Glutamatergic neuron (in vitro differentiated cells): ENCODE measurements around the gene SARS2. TPM values are rescaled to one million over a fixed set of nuclear protein-coding genes. Genes with fewer than 3 reads are reported as not detected.
"Not testable (repeated sequence)": the region's sequence is repeated elsewhere in the genome, so short reads cannot be mapped to it uniquely, and the experiment has no call there.

ENCODE experiments used
- DNase-seq: peaks from one replicate; pipeline ENCODE4 v3.0.0; 2022
- H3K27ac Mint-ChIP-seq: one replicate; pipeline ENCODE4 v1.8.0; 2020; ENCODE audit warnings: mild to moderate bottlenecking, mixed read lengths, inconsistent platforms; ENCODE audit not compliant: unreplicated experiment
- H3K27me3 Mint-ChIP-seq: one replicate; pipeline ENCODE4 v1.8.0; 2020; ENCODE audit warnings: mild to moderate bottlenecking, moderate library complexity, mixed read lengths, inconsistent platforms; ENCODE audit not compliant: unreplicated experiment
- H3K36me3 Mint-ChIP-seq: one replicate; pipeline ENCODE4 v1.8.0; 2020; ENCODE audit warnings: mild to moderate bottlenecking, mixed read lengths, inconsistent platforms; ENCODE audit not compliant: unreplicated experiment
- H3K4me1 Mint-ChIP-seq: one replicate; pipeline ENCODE4 v1.8.0; 2020; ENCODE audit warnings: mild to moderate bottlenecking, low read depth, mixed read lengths, inconsistent platforms; ENCODE audit not compliant: unreplicated experiment
- H3K4me3 Mint-ChIP-seq: one replicate; pipeline ENCODE4 v1.8.0; 2020; ENCODE audit warnings: mild to moderate bottlenecking, mixed read lengths, inconsistent platforms; ENCODE audit not compliant: unreplicated experiment
- H3K9me3 Mint-ChIP-seq: one replicate; pipeline ENCODE4 v1.8.0; 2020; ENCODE audit warnings: mild to moderate bottlenecking, moderate library complexity, mixed read lengths, inconsistent platforms; ENCODE audit not compliant: unreplicated experiment
- total RNA-seq: library from RNA; stranded (reverse); fragmentation: NEBNext Ultra II Directional; extraction: Animal tissue kit (Norgen Biotek cat#: 25700); gene quantifications from one replicate; pipeline ENCODE4 v1.2.1, GENCODE V29; 2021; ENCODE audit not compliant: unreplicated experiment
- TF ChIP-seq, protein P1 (sequence below): fragments of 200-600 bp; sonication (generic); IDR thresholded peaks from one replicate; pipeline ENCODE4 v1.5.0; 2021; ENCODE audit not compliant: partially characterized antibody, unreplicated experiment

SARS2 gene
- total RNA-seq, 1 donor from 2014 or later, result 49.2 TPM

DNA sequence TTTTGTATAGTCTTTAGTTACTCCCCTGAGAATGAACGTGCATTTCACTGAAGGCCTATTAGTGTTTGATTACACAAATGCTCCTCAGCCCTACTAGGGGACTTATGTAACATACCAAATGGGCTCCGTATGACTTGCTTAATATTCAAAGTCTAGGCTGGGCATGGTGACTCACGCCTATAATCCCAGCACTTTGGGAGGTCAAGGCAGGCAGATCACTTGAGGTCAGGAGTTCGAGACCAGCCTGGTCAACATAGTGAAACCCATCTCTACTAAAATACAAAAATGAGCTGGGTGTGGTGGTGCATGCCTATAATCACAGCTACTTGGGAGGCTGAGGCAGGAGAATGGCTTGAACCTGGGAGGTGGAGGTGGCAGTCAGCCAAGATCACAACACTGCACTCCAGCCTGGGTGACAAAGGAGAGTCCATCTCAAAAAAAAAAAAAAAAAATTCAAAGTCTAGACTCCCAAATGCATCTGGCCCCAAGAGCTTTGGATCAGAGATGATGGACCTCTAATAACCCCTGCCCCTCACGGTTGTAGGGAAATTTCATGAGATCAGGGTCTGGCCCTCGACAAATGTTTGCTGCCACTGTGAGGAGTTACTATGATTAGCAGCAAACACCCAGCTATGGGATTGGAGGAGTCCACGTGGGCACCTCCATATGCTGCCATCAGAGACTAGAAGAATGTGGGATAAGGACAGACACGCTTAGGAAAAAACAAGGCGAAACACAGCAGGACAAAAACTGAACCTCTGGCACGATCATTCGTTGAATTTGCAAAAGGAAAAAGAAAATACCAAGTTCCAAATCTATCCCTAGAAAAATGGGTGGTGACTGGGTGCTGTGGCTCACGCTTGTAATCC lies 40.3 kb upstream of the SARS2 start:
- no peak overlapping the region for H3K27ac Mint-ChIP-seq
- H3K4me3 Mint-ChIP-seq, result peak overlapping the region; percentile 20
- H3K4me1 Mint-ChIP-seq, result peaks cover 4% of the 10 kb centered on the region
- peaks cover under 1% of the 10 kb centered on the region for H3K27me3 Mint-ChIP-seq
- no peak for DNase-seq
- no peaks in the 10 kb centered on the region for H3K36me3 Mint-ChIP-seq
- TF ChIP-seq, protein P1, sequence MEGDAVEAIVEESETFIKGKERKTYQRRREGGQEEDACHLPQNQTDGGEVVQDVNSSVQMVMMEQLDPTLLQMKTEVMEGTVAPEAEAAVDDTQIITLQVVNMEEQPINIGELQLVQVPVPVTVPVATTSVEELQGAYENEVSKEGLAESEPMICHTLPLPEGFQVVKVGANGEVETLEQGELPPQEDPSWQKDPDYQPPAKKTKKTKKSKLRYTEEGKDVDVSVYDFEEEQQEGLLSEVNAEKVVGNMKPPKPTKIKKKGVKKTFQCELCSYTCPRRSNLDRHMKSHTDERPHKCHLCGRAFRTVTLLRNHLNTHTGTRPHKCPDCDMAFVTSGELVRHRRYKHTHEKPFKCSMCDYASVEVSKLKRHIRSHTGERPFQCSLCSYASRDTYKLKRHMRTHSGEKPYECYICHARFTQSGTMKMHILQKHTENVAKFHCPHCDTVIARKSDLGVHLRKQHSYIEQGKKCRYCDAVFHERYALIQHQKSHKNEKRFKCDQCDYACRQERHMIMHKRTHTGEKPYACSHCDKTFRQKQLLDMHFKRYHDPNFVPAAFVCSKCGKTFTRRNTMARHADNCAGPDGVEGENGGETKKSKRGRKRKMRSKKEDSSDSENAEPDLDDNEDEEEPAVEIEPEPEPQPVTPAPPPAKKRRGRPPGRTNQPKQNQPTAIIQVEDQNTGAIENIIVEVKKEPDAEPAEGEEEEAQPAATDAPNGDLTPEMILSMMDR, result no peak
- peaks cover 3% of the 10 kb centered on the region for H3K9me3 Mint-ChIP-seq

DNA sequence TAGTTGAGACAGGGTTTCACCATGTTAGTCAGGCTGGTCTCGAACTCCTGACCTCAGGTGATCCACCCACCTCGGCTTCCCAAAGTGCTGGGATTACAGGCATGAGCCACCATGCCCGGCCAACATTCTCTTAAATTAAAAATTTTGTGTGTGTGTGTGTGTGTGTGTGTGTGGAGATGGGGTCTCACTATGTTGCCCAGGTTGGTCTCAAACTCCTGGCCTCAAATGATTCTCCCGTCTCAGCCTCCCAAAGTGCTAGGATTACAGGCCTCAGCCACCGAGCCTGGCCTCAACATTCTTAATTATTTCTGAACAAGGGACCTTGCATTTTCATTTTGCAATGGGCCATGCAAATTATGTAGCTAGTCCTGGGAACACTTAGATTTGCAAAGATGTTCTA lies 35.6 kb upstream of the SARS2 start:
- not testable (repeated sequence) for H3K27ac Mint-ChIP-seq

DNA sequence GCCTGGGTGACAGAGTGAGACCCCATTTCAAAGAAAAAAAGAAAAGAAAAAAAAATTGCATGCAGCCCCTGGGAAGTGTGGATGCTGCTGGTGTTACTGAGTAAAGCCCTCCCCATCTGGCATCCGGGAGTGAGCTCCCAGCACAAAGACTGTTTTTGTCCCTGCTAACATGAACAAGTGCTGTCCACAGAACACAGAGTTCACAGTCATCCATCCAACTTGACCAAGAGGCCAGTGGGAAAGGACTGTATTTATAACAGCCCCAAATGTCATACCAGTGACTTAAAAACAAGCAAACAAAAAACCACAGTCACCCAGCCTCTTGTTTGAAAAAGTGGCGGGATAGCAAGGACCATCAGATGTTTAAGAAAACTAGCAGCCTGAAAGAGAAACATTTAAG lies 34.2 kb upstream of the SARS2 start:
- H3K27ac Mint-ChIP-seq, result no peak overlapping the region
- TF ChIP-seq, protein P1, result no peak
- no peak overlapping the region for H3K4me3 Mint-ChIP-seq
- no peaks in the 10 kb centered on the region for H3K9me3 Mint-ChIP-seq
- H3K27me3 Mint-ChIP-seq, result no peaks in the 10 kb centered on the region
- no peaks in the 10 kb centered on the region for H3K36me3 Mint-ChIP-seq
- peaks cover 1% of the 10 kb centered on the region for H3K4me1 Mint-ChIP-seq
- DNase-seq, result no peak

More for the DNA sequence above, 35.6 kb upstream of the SARS2 start:
- not testable (repeated sequence) for H3K9me3 Mint-ChIP-seq, H3K4me1 Mint-ChIP-seq, H3K36me3 Mint-ChIP-seq, H3K27me3 Mint-ChIP-seq, H3K4me3 Mint-ChIP-seq, DNase-seq

DNA sequence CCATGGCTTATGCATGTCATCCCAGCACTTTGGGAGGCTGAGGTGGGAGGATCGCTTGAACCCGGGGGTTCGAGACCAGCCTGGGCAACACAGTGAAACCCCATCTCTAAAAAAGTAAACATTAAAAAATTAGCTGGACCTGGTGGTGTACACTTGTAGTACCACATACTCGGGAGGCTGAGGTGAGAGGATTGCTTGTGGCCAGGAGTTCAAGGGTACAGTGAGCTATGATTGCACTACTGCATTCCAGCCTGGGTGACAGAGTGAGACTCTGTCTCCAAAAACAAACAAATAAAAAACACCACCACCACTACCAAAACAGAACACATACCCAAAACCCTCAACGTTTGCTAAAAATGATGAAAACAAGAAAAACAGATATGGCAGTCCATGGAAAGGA lies 29.1 kb upstream of the SARS2 start:
- Mint-ChIP-seq H3K27me3 (no peaks in the 10 kb centered on the region), H3K36me3 (no peaks in the 10 kb centered on the region), H3K4me3 (no peak overlapping the region), H3K27ac (no peak overlapping the region), H3K4me1 (no peaks in the 10 kb centered on the region), H3K9me3 (no peaks in the 10 kb centered on the region)
- DNase-seq, result no peak
- TF ChIP-seq, protein P1, result no peak

DNA sequence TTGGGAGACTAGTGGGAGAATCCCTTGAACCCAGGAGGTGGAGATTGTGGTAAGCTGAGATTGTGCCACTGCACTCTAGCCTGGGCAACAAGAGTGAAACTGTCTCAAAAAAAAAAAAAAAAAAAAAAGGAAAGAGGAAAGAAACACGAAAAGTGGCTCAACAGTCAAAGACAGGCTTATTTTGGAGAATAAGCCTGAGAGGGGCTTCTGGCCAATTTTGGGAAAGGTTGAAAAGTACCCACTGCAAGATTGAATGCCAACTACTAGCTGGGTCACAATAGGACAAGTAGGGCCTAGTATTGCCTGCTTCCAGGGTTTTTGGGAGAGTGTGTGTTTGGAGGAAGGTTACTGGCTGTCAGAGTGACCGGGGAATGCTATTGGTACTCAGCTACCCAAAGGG lies 27.7 kb upstream of the SARS2 start:
- Mint-ChIP-seq H3K9me3 (no peaks in the 10 kb centered on the region), H3K36me3 (no peaks in the 10 kb centered on the region), H3K4me3 (no peak overlapping the region), H3K27ac (no peak overlapping the region), H3K27me3 (no peaks in the 10 kb centered on the region), H3K4me1 (no peaks in the 10 kb centered on the region)
- DNase-seq, result no peak
- TF ChIP-seq, protein P1, result no peak
